K562 (cell line): ENCODE measurements around the gene CEP128. TPM values are rescaled to one million over a fixed set of nuclear protein-coding genes. Genes with fewer than 3 reads are reported as not detected.

Experiments
- ATF7 ChIP-seq: fragments of 450-650 bp; IDR thresholded peaks from 2 replicates; pipeline ENCODE4 v1.7.1; 2014; ENCODE audit warnings: mild to moderate bottlenecking, moderate library complexity
- BDP1 ChIP-seq: IDR thresholded peaks from 3 replicates; pipeline ENCODE4 v1.6.1; 2011; ENCODE audit not compliant: insufficient read length, insufficient read depth
- C11orf30 ChIP-seq: fragments of 450-650 bp; IDR thresholded peaks from 2 replicates; pipeline ENCODE4 v1.6.1; 2016; ENCODE audit warnings: low read depth, mild to moderate bottlenecking
- E2F5 ChIP-seq: sonication (generic); formaldehyde crosslinking; IDR thresholded peaks from 2 replicates; pipeline ENCODE4 v1.8.0; 2022; ENCODE audit warnings: mild to moderate bottlenecking, missing genetic modification reagents
- ELF2 ChIP-seq: fragments of 250-450 bp; sonication (Bioruptor Pico); IDR thresholded peaks from 2 replicates; pipeline ENCODE4 v1.5.0; 2021; ENCODE audit warnings: mild to moderate bottlenecking
- GABPB2 ChIP-seq: fragments of 250-450 bp; sonication (Bioruptor Pico); conservative IDR thresholded peaks from 2 replicates; pipeline ENCODE4 v1.5.1; 2021; ENCODE audit warnings: mild to moderate bottlenecking
- HMG20B ChIP-seq: fragments of 250-450 bp; sonication (Bioruptor Pico); IDR thresholded peaks from 2 replicates; pipeline ENCODE4 v1.5.0; 2021; ENCODE audit warnings: mild to moderate bottlenecking
- HNRNPH1 ChIP-seq: fragments of 200-400 bp; formaldehyde crosslinking; optimal IDR thresholded peaks from 2 replicates; pipeline ENCODE3; 2017; ENCODE audit warnings: low read depth, mild to moderate bottlenecking, low read length, moderate library complexity
- KAT2B ChIP-seq: IDR thresholded peaks from one replicate; pipeline ENCODE4 v1.6.1; 2012; ENCODE audit warnings: low read depth, mild to moderate bottlenecking, control low read depth, inconsistent platforms, low read length, moderate library complexity
- MLLT1 ChIP-seq, 2 experiments: fragments of 450-650 bp; IDR thresholded peaks; 2 replicates each; pipeline ENCODE4 v1.6.1; 2016
- NFATC3 ChIP-seq: fragments of 450-650 bp; IDR thresholded peaks from 2 replicates; pipeline ENCODE4 v1.6.1; 2017; ENCODE audit warnings: mild to moderate bottlenecking
- NFE2L1 ChIP-seq: fragments of 450-650 bp; IDR thresholded peaks from 2 replicates; pipeline ENCODE4 v1.6.1; 2016; ENCODE audit warnings: missing genetic modification characterization, low read depth, mild to moderate bottlenecking, missing compliant biosample characterization, moderate library complexity, borderline replicate concordance
- RBFOX2 ChIP-seq: fragments of 200-400 bp; formaldehyde crosslinking; IDR thresholded peaks from 2 replicates; pipeline ENCODE4 v1.6.1; 2017; ENCODE audit warnings: low read depth, mild to moderate bottlenecking, low read length, moderate library complexity
- SMAD4 ChIP-seq: fragments of 250-450 bp; sonication (Bioruptor Pico); conservative IDR thresholded peaks from 2 replicates; pipeline ENCODE4 v1.8.0; 2021; ENCODE audit warnings: inconsistent platforms, mild to moderate bottlenecking, moderate library complexity
- SNAPC5 ChIP-seq: fragments of 250-450 bp; sonication (Bioruptor Pico); IDR thresholded peaks from 2 replicates; pipeline ENCODE4 v1.8.0; 2021; ENCODE audit warnings: moderate library complexity, mild to moderate bottlenecking, inconsistent platforms
- TCFL5 ChIP-seq: fragments of 250-450 bp; sonication (Bioruptor Pico); conservative IDR thresholded peaks from 2 replicates; pipeline ENCODE4 v1.6.1; 2021; ENCODE audit warnings: mild to moderate bottlenecking, moderate library complexity, matching md5 sums
- TEAD1 ChIP-seq, 2 experiments: fragments of 450-650 bp in 1 of 2; sonication (generic) in 1 of 2; formaldehyde crosslinking; IDR thresholded peaks; 2 replicates each; pipeline versions ENCODE4 v1.4.0 to v1.8.0; 2020 to 2022; ENCODE audit warnings: mild to moderate bottlenecking in 2 of 2, missing genetic modification reagents in 1 of 2
- TEAD4 ChIP-seq, 2 experiments: sonication (generic) in 1 of 2; formaldehyde crosslinking in 1 of 2; IDR thresholded peaks; 2 replicates each; pipeline versions ENCODE4 v1.6.1 to v1.8.0; 2012 to 2022; ENCODE audit warnings: borderline replicate concordance in 1 of 2, inconsistent platforms in 1 of 2, low read length in 1 of 2, mild to moderate bottlenecking in 1 of 2, missing genetic modification reagents in 1 of 2
- TGIF2 ChIP-seq: sonication (generic); formaldehyde crosslinking; IDR thresholded peaks from 2 replicates; pipeline ENCODE4 v1.8.1; 2022; ENCODE audit warnings: mild to moderate bottlenecking, missing genetic modification reagents, moderate library complexity
- U2AF1 ChIP-seq: fragments of 200-400 bp; formaldehyde crosslinking; optimal IDR thresholded peaks from 2 replicates; pipeline ENCODE3; 2017; ENCODE audit warnings: mild to moderate bottlenecking, low read depth, low read length, moderate library complexity
- ZBTB17 ChIP-seq: fragments of 450-650 bp; formaldehyde crosslinking; IDR thresholded peaks from 2 replicates; pipeline ENCODE4 v1.4.0; 2020; ENCODE audit warnings: mild to moderate bottlenecking
- ZBTB8A ChIP-seq: fragments of 450-650 bp; IDR thresholded peaks from 2 replicates; pipeline ENCODE4 v1.6.1; 2018; ENCODE audit warnings: mild to moderate bottlenecking, moderate library complexity; ENCODE audit not compliant: partially characterized antibody
- ZFP30 ChIP-seq: fragments of 250-450 bp; sonication (Bioruptor Pico); IDR thresholded peaks from 2 replicates; pipeline ENCODE4 v1.8.0; 2022; ENCODE audit warnings: moderate library complexity, mild to moderate bottlenecking, inconsistent platforms, borderline replicate concordance
- ZNF253 ChIP-seq: fragments of 250-450 bp; sonication (Bioruptor Pico); conservative IDR thresholded peaks from 2 replicates; pipeline ENCODE4 v1.6.1; 2021; ENCODE audit warnings: mild to moderate bottlenecking
- ZNF311 ChIP-seq: fragments of 250-450 bp; sonication (Bioruptor Pico); IDR thresholded peaks from 2 replicates; pipeline ENCODE4 v1.4.0; 2020; ENCODE audit warnings: mild to moderate bottlenecking, moderate library complexity
- ZNF766 ChIP-seq: fragments of 200-800 bp; sonication (Bioruptor generic); conservative IDR thresholded peaks from 2 replicates; pipeline ENCODE4 v1.6.1; 2016; ENCODE audit warnings: missing genetic modification characterization, missing compliant biosample characterization
- polyA plus RNA-seq, 8 experiments: library from polyadenylated mRNA; depleted of rRNA in 4 of 8; stranded (reverse) in 5 of 8; unstranded in 3 of 8; fragments of >200 nt; fragmentation: Nextera tagmentation in 2 of 8; fragmentation: Illumina TruSeq in 1 of 8; extraction: Ambion mirVana in 2 of 8; extraction: Trizol in 1 of 8; gene quantifications; 2 replicates each; pipeline versions ENCODE4 v1.2.1 to v1.2.3, GENCODE V29; 2011 to 2014; ENCODE audit warnings: inconsistent platforms in 1 of 8, missing spikeins in 1 of 8
- total RNA-seq, 7 experiments: library from RNA; depleted of rRNA in 6 of 7; stranded (reverse); fragments of >200 nt in 6 of 7; fragmentation: Illumina TruSeq in 2 of 7; extraction: Trizol in 2 of 7; gene quantifications; 2 replicates each; pipeline versions ENCODE4 v1.2.1 to v1.2.3, GENCODE V29; 2011 to 2021; ENCODE audit warnings: low replicate concordance in 1 of 7
- TF ChIP-seq, protein P1 (sequence below): fragments of 250-450 bp; sonication (Bioruptor Pico); IDR thresholded peaks from 2 replicates; pipeline ENCODE4 v1.4.0; 2020; ENCODE audit warnings: mild to moderate bottlenecking, moderate library complexity

The CEP128 gene
- total and polyA plus RNA-seq, 9 of the 15 experiments (the other 6 are each of a cell fraction or from before 2014, with no cell fraction given): 2.3 to 9.2 (median 4.6) TPM

DNA sequence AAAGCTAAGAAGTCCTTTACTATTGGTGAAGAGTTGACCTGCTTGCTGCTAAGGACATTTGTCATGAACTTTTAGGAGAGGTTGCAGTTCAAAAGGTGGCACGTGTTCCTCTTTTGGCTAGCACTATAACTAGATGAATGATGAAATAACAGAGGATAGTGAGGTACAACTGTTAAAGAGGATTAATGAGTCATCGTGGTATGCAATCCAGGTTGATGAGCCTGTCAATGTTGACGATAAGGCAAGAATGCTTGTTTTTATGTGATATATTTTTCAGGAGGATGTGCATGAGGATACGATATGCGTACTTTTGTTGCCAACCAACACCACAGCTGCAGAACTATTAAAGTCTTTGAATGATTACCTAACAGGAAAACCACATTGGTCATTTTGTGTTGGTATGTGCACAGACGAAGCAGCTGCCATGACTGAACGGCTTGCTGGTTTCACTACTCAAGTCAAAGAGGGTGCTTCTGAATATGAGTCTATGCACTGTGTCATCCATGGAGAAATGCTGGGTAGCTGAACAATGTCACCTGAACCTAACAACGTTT lies 10.6 kb downstream of the CEP128 start (continued):
- no peak for TF ChIP-seq MLLT1 (IDR thresholded peaks at IDR 0.05)
- no peak for TF ChIP-seq GABPB2 (CRISPR knock-in tag)
- TF ChIP-seq ATF7: peak; percentile 70
- TF ChIP-seq, protein P1, sequence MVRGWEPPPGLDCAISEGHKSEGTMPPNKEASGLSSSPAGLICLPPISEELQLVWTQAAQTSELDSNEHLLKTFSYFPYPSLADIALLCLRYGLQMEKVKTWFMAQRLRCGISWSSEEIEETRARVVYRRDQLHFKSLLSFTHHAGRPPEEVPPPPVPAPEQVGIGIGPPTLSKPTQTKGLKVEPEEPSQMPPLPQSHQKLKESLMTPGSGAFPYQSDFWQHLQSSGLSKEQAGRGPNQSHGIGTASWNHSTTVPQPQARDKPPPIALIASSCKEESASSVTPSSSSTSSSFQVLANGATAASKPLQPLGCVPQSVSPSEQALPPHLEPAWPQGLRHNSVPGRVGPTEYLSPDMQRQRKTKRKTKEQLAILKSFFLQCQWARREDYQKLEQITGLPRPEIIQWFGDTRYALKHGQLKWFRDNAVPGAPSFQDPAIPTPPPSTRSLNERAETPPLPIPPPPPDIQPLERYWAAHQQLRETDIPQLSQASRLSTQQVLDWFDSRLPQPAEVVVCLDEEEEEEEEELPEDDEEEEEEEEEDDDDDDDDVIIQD (CRISPR knock-in tag): no peak
- no peak for TF ChIP-seq U2AF1
- TF ChIP-seq SMAD4 (CRISPR knock-in tag): no peak; the same call in 1 of the 2 replicates
- TF ChIP-seq ZNF766: no peak
- no peak for TF ChIP-seq E2F5
- no peak for TF ChIP-seq ZFP30
- no peak for TF ChIP-seq BDP1
- no peak for TF ChIP-seq ZBTB17 (CRISPR knock-in tag)
- TF ChIP-seq TGIF2 (CRISPR knock-in tag): no peak
- TF ChIP-seq TCFL5 (CRISPR knock-in tag): no peak
- peak in 1 of 2 experiments; percentile 90; a peak in 1 of 4 replicates for TF ChIP-seq TEAD1 (CRISPR knock-in tag; IDR thresholded peaks at IDR 0.05)
- TF ChIP-seq NFE2L1: no peak
- TF ChIP-seq ZNF253: no peak
- no peak for TF ChIP-seq HMG20B (CRISPR knock-in tag)
- no peak for TF ChIP-seq ELF2 (CRISPR knock-in tag)
- no peak for TF ChIP-seq RBFOX2
- TF ChIP-seq ZNF311 (CRISPR knock-in tag): no peak
- TF ChIP-seq ZBTB8A: no peak
- no peak for TF ChIP-seq NFATC3
- no peak for TF ChIP-seq C11orf30
- TF ChIP-seq KAT2B: no peak
- TF ChIP-seq SNAPC5 (CRISPR knock-in tag): no peak
- no peak for TF ChIP-seq HNRNPH1
- peak; percentile 67 for TF ChIP-seq TEAD4 (IDR thresholded peaks at IDR 0.05; ENCODE audit: low read length)
- TF ChIP-seq TEAD4 (CRISPR knock-in tag; IDR thresholded peaks at IDR 0.05; ENCODE audit: borderline replicate concordance): no peak
